Spinal cord (tissue), 10 donors: ENCODE results near the gene CCT6B. TPM values are rescaled to one million over a fixed set of nuclear protein-coding genes. Genes with fewer than 3 reads are reported as not detected.
A peak's percentile ranks its signal among the peaks of the same experiment; 100 is the strongest.
"Not testable (repeated sequence)": the region's sequence is repeated elsewhere in the genome, so short reads cannot be mapped to it uniquely, and the experiment has no call there.

Experiments used
- DNase-seq, 6 donors: peaks; one replicate each; pipeline versions ENCODE4 v3.0.0 to v3.0.0-alpha.2; 2013 to 2015; ENCODE audit warnings: low spot score in 6 of 6, low read depth in 4 of 6
- H3K27ac ChIP-seq: one replicate; pipeline ENCODE4 v1.5.1; 2013; ENCODE audit warnings: low read depth, low read length, control low read depth
- H3K27me3 ChIP-seq: one replicate; pipeline ENCODE4 v1.6.1; 2013; ENCODE audit warnings: low read length; ENCODE audit not compliant: control insufficient read depth, insufficient read depth
- H3K36me3 ChIP-seq: one replicate; pipeline ENCODE4 v1.6.1; 2013; ENCODE audit warnings: low read length; ENCODE audit not compliant: control insufficient read depth, insufficient read depth
- H3K4me1 ChIP-seq: one replicate; pipeline ENCODE4 v1.6.1; 2013; ENCODE audit warnings: low read length; ENCODE audit not compliant: control insufficient read depth, insufficient read depth
- H3K4me3 ChIP-seq: one replicate; pipeline ENCODE4 v1.5.1; 2013; ENCODE audit warnings: low read depth, low read length, control low read depth
- H3K9me3 ChIP-seq: one replicate; pipeline ENCODE4 v1.6.1; 2013; ENCODE audit warnings: low read length; ENCODE audit not compliant: control insufficient read depth, insufficient read depth
- WGBS: methylation state at CpG from one replicate; pipeline ENCODE4 v1.1.5; 2013; ENCODE audit warnings: missing lambda C conversion rate; ENCODE audit not compliant: insufficient coverage; 5-methylcytosine and 5-hydroxymethylcytosine counted together
- long read RNA-seq, 4 donors: transcript quantifications; one replicate each; lab custom pipeline, GENCODE V29; 2026
- polyA plus RNA-seq, 2 donors: library from polyadenylated mRNA; unstranded; fragments of 120-200 nt; gene quantifications; one replicate each; pipeline ENCODE4 v1.2.1, GENCODE V29; 2013; ENCODE audit not compliant: insufficient read length in 2 of 2
- total RNA-seq, 2 donors: library from RNA; depleted of rRNA in 1 of 2; stranded (reverse); fragments of 120-200 nt in 1 of 2; fragments of >200 nt in 1 of 2; gene quantifications; one replicate each; pipeline versions ENCODE4 v1.2.3 to v1.2.4, GENCODE V29; 2013 to 2014
- donor health status: healthy.

CCT6B gene, protein sequence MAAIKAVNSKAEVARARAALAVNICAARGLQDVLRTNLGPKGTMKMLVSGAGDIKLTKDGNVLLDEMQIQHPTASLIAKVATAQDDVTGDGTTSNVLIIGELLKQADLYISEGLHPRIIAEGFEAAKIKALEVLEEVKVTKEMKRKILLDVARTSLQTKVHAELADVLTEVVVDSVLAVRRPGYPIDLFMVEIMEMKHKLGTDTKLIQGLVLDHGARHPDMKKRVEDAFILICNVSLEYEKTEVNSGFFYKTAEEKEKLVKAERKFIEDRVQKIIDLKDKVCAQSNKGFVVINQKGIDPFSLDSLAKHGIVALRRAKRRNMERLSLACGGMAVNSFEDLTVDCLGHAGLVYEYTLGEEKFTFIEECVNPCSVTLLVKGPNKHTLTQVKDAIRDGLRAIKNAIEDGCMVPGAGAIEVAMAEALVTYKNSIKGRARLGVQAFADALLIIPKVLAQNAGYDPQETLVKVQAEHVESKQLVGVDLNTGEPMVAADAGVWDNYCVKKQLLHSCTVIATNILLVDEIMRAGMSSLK
- total RNA-seq: 1 to 10 TPM; 5.2 to 5.3 TPM
- 1 to 10 TPM; 2.7 to 4.2 TPM for polyA plus RNA-seq
- long read RNA-seq, donor 1, partial matches to known transcripts: 0 of 2 reads
- long read RNA-seq, donor 1, other reads (novel, unspliced or antisense): 0 of 2 reads
- long read RNA-seq, donor 2: 0 reads
- long read RNA-seq, donor 3: 0 reads
- long read RNA-seq, donor 4, partial matches to known transcripts: 0 of 1 reads
- long read RNA-seq, donor 4, other reads (novel, unspliced or antisense): 0 of 1 reads

DNA sequence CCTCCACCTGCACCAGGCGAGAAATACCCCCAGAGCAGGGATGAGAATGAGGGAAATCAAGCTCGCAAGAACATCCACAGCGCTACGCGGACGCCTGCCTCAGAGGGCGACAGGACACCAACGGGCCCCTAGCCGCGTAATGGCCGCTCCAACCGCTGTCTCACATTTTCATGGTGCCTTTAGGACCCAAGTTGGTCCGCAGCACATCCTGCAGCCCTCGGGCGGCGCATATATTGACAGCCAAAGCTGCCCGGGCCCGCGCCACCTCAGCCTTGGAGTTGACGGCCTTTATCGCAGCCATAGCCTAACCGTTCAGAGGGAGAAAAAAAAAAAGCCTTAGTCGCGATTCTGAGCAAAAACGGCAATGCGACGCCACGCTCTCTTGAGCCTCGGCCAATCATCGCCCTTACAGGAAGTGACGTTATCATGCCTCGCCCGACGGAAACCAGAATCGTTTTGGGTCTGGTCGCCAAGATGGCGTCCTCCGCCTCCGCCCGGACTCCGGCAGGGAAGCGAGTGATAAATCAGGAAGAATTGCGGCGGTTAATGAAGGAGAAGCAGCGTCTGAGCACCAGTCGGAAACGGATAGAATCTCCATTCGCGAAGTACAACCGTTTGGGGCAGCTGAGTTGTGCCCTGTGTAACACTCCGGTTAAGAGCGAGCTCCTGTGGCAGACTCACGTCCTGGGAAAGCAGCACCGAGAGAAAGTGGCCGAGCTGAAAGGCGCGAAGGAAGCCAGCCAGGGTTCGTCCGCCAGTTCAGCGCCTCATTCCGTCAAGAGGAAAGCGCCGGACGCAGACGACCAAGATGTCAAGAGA, at the start of gene CCT6B, which contains the start of gene ZNF830:
TSS of gene CCT6B (minus strand) at position 368 of the 819 bp plus-strand sequence. CDS start at position 301, 67 bp downstream.
TSS of gene ZNF830 (plus strand) at position 448 of the 819 bp plus-strand sequence. CDS start at position 475, 27 bp downstream.
- Histone ChIP-seq H3K9me3 (no peaks in the 10 kb centered on the region), H3K36me3 (peaks cover 12% of the 10 kb centered on the region), H3K27me3 (no peaks in the 10 kb centered on the region), H3K4me1 (peaks cover 6% of the 10 kb centered on the region), H3K4me3 (peak within 1 kb of the TSS; percentile 88), H3K27ac (peak within 1 kb of the TSS; percentile 92)
- peak; percentile 96 to 99 (median 98) for DNase-seq
- under 1% methylated on average over 64 of the region's 65 CpGs for WGBS

DNA sequence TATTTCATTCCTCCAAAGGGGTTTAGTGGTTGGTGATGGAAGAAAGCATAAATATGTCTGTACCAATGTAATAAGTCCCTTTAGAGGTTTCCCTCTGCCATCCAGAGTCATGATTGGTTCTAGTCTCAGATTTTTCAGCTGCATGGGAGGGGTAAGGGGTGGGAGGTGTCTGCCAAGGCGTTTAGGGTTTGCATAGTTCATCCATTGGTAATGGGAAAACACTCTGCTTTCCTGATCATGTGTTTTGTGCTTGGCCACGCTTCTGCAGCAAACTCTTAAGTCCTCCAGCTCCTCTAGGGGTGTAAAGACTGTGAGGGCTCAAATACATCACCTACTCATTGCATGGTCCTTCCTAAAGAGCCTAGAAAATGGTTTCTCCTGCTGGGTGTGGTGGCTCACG, 48.8 kb upstream of the CCT6B start:
- no peaks in the 10 kb centered on the region for H3K9me3 ChIP-seq
- no peak overlapping the region for H3K4me3 ChIP-seq
- DNase-seq: no peak
- H3K27ac ChIP-seq: no peak overlapping the region
- no peaks in the 10 kb centered on the region for H3K27me3 ChIP-seq
- peaks cover 22% of the 10 kb centered on the region for H3K36me3 ChIP-seq
- peaks cover 9% of the 10 kb centered on the region for H3K4me1 ChIP-seq
- 86% methylated on average over 1 of the region's 3 CpGs for WGBS

DNA sequence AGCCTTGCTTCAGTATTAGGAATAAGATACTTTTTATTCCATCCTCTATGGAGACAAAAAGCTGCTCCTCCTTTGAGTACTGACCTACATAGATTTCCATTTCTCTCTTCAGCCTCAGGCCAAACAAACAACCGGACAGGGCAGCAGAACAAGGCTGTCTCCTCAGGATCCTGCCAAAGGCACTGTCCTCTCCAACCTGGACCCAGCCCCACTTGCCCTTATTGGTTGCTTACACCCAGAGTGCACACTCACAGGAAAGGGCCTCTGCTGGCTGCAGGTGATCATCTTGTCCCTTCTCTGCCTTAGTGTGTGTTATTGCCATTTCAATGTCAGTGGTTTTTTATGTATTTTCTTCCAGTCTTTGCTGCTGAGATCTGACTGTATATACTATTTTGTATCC, 45.7 kb upstream of the CCT6B start:
- peaks cover 43% of the 10 kb centered on the region for H3K36me3 ChIP-seq
- no peak overlapping the region for H3K4me3 ChIP-seq
- no peak overlapping the region for H3K27ac ChIP-seq
- peaks cover 9% of the 10 kb centered on the region for H3K4me1 ChIP-seq
- H3K9me3 ChIP-seq: no peaks in the 10 kb centered on the region
- no peak for DNase-seq
- 60% methylated on average over 1 of the region's 1 CpG for WGBS
- no peaks in the 10 kb centered on the region for H3K27me3 ChIP-seq

DNA sequence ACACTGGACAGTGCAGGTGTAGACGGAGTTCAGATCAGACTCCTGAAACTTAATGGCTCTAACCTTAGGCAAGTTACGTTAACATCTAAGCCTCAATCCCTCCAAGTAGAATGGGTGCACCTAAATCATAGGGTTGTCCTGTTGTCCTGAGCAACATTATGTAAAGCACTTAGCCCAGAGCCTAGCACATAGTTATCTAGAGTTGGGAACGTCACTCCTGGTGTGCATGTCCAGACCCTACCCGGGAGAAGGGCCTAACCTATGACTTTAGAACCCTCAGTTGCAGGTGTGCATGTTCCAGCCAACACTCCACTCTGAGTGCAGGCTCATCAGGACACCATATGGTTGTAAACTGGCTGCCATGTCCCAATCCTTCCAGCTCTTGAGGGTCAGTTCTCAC, 45.1 kb upstream of the CCT6B start:
- H3K9me3 ChIP-seq: no peaks in the 10 kb centered on the region
- WGBS: 90% methylated on average over 4 of the region's 4 CpGs
- no peaks in the 10 kb centered on the region for H3K27me3 ChIP-seq
- peaks cover 45% of the 10 kb centered on the region for H3K36me3 ChIP-seq
- no peak overlapping the region for H3K27ac ChIP-seq
- no peak for DNase-seq
- H3K4me3 ChIP-seq: no peak overlapping the region
- H3K4me1 ChIP-seq: peaks cover 9% of the 10 kb centered on the region

DNA sequence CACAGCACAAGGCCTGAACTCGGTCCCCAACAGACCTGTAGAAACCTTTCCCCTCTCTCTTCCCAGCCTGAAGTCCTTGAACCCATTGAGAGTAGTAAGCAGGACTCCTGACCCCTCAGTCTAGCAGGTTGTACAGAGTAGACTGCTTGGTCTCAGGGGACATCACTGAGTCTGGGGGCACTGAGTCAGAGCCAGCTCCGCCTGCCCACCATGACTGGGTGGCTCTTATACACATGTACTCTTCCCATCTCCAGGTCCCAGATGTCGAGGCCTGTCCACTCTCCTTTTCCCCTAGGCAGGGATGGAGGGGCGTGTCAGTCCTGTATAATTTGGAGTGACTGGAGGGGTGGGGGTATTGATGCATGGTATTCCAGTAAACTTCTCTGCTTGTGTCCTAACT, 42.5 kb upstream of the CCT6B start:
- Histone ChIP-seq H3K4me1 (peaks cover 9% of the 10 kb centered on the region), H3K36me3 (peaks cover 58% of the 10 kb centered on the region), H3K27ac (no peak overlapping the region)

DNA sequence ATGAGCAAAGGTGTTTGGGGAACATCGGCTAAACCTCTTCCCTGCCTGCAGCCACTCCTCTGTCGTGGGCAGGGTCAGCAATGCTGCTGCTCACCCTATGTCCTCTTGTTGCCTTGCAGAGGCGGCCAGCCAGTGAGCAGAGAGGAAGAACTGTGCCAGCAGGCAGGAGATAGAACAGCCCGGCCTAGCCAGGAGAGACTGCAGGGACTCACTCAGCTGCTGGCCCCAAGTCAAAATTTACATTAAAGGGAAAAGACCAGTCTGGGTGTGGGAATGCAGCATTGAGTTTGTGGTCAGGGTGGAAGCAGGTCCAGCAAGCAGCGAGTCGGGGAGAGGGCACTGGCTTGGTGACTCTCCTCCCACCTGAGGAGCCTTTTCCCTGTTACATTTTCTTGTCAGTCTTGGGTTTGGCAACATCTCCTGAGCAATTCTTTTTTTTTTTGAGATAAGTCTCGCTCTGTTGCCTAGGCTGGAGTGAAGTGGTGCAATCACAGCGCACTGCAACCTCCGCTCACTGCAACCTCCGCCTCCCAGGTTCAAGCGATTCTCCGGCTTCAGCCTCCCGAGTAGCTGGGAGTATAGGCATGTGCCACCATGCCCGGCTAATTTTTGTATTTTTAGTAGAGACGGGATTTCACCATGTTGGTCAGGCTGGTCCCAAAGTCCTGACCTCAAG, 41.8 kb upstream of the CCT6B start:
- Histone ChIP-seq H3K27ac (no peak overlapping the region), H3K36me3 (peaks cover 61% of the 10 kb centered on the region), H3K27me3 (no peaks in the 10 kb centered on the region), H3K4me1 (peaks cover 15% of the 10 kb centered on the region), H3K9me3 (no peaks in the 10 kb centered on the region), H3K4me3 (no peak overlapping the region)
- whole genome bisulfite sequencing: 91% methylated on average over 15 of the region's 15 CpGs
- DNase-seq: no peak

More for the DNA sequence above, 42.5 kb upstream of the CCT6B start:
- Histone ChIP-seq H3K4me3 (no peak overlapping the region), H3K9me3 (no peaks in the 10 kb centered on the region), H3K27me3 (no peaks in the 10 kb centered on the region)
- no CpG with 5 or more reads among the region's 4 CpGs for WGBS
- DNase-seq: no peak

DNA sequence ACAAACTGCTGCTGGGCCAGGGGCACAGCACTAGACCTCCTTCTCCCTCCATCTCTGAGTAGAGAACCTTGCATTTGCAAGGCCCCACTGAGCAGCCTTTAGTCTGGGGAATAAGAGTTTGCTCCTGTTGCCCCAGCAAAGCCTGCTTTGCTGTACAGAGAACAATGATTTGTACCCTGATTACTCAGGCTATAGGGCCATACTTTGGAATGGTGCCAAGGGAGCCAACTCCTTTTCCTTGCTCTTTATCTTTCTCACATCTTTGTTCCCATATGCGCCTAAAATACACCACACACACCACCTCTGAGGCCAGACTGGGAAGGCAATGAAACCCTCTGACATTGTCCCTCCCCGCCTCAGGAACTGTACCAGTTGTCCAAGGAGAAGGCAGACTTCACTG, 40.3 kb upstream of the CCT6B start:
- no CpG with 5 or more reads among the region's 2 CpGs for WGBS
- no peak for DNase-seq
- Histone ChIP-seq H3K27ac (no peak overlapping the region), H3K4me1 (peaks cover 7% of the 10 kb centered on the region), H3K4me3 (no peak overlapping the region), H3K9me3 (no peaks in the 10 kb centered on the region), H3K27me3 (no peaks in the 10 kb centered on the region), H3K36me3 (peaks cover 55% of the 10 kb centered on the region)

DNA sequence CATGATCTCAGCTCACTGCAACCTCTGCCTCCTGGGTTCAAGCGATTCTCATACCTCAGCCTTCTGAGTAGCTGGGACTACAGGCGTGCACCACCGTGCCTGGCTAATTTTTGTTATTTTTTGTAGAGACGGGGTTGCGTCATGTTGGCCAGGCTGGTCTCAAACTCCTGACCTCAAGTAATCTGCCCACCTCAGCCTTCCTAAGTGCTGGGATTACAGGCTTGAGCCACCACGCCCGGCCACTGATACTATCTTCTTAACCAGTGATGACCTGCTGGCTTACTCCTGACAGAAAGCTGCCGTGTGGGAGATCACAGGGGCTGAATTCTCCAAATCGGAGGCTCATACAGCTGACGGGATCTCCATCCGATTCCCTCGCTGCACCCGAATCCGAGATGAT, 39.7 kb upstream of the CCT6B start:
- not testable (repeated sequence) for H3K27ac ChIP-seq, H3K27me3 ChIP-seq, DNase-seq, H3K4me3 ChIP-seq, H3K4me1 ChIP-seq, H3K9me3 ChIP-seq
- peaks cover 54% of the 10 kb centered on the region for H3K36me3 ChIP-seq
- 96% methylated on average over 14 of the region's 14 CpGs for WGBS

DNA sequence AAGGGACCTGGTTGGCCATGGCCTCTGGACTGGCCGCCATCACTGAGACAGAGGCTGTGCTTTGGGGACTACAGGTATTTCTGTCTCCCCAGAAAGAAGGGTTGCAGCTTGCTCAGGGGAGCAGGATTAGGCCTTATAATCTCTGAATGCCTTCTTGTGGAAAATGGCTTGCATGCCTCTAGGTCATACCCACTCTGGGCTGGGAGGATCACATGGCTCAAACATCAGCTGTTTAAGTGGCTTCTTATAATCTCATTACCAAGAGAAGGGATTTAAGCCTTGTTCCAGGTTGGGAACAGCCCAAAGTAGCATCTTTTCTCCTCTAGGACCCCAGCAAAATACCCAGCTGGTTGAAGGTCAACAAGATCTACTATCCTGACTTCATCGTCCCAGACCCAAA, 38.2 kb upstream of the CCT6B start:
- Histone ChIP-seq H3K4me3 (no peak overlapping the region), H3K27me3 (no peaks in the 10 kb centered on the region), H3K36me3 (peaks cover 60% of the 10 kb centered on the region), H3K27ac (no peak overlapping the region), H3K4me1 (peaks cover 7% of the 10 kb centered on the region), H3K9me3 (no peaks in the 10 kb centered on the region)
- DNase-seq: no peak
- whole genome bisulfite sequencing: 90% methylated on average over 2 of the region's 2 CpGs
